Peyer's patch (tissue), 4 donors: ENCODE results near the gene OR7A10.

Experiments used
- CTCF ChIP-seq, 6 experiments: fragments of 450-650 bp in 4 of 6; fragments of 200-600 bp in 2 of 6; sonication (generic) in 1 of 6; IDR thresholded peaks; one replicate each; pipeline ENCODE4 v1.5.1; 2017 to 2019; ENCODE audit warnings: antibody characterized with exemption in 6 of 6, mild to moderate bottlenecking in 3 of 6, moderate library complexity in 1 of 6
- POLR2A ChIP-seq, 2 donors: fragments of 450-650 bp; IDR thresholded peaks; one replicate each; pipeline ENCODE4 v1.5.1; 2017; ENCODE audit warnings: antibody characterized with exemption in 2 of 2, mild to moderate bottlenecking in 2 of 2, moderate library complexity in 2 of 2

- TF ChIP-seq CTCF (IDR thresholded peaks at IDR 0.05) (no peak), POLR2A (IDR thresholded peaks at IDR 0.05) (no peak)
Measured at GRCh38 chr19:14889994-14890642, 41.4 kb upstream of the OR7A10 start.
